Stimulated activated memory B cell treated with anti-CD40 and anti-IgM and Interleukin-4, amounts not matched to agents 10 μg/mL and 1 μg/mL and 100 μg/mL, for 72 hours (primary cell): ENCODE data around the gene ICAM5.
A peak's percentile ranks its signal among the peaks of the same experiment; 100 is the strongest.

Source experiments
- ATAC-seq: fragments of 150-1000 bp; cut with Tn5 transposase; 2 replicates; pipeline ENCODE4 v1.10.0; 2021
- H3K27ac Mint-ChIP-seq: one replicate; pipeline ENCODE4 v1.8.0; 2022; ENCODE audit warnings: mild to moderate bottlenecking, mixed read lengths
- H3K27me3 Mint-ChIP-seq: one replicate; pipeline ENCODE4 v1.8.0; 2022; ENCODE audit warnings: mixed read lengths
- H3K36me3 Mint-ChIP-seq: one replicate; pipeline ENCODE4 v1.8.0; 2022; ENCODE audit warnings: mixed read lengths
- H3K4me1 Mint-ChIP-seq: one replicate; pipeline ENCODE4 v1.8.0; 2022; ENCODE audit warnings: mixed read lengths
- H3K4me3 Mint-ChIP-seq: one replicate; pipeline ENCODE4 v1.8.0; 2022; ENCODE audit warnings: mild to moderate bottlenecking, moderate library complexity, mixed read lengths
- H3K9me3 Mint-ChIP-seq: one replicate; pipeline ENCODE4 v1.8.0; 2022; ENCODE audit warnings: mixed read lengths

Gene ICAM5

GRCh38 chr19:10293637-10294367, 4.0 kb downstream of the ICAM5 start:
- no peak overlapping the region for H3K4me3 Mint-ChIP-seq
- H3K4me1 Mint-ChIP-seq = peaks cover 53% of the 10 kb centered on the region
- no peak for ATAC-seq
- H3K9me3 Mint-ChIP-seq = peaks cover 3% of the 10 kb centered on the region
- peaks cover 66% of the 10 kb centered on the region for H3K27me3 Mint-ChIP-seq
- peak overlapping the region; percentile 6 for H3K27ac Mint-ChIP-seq
- H3K36me3 Mint-ChIP-seq = peaks cover 5% of the 10 kb centered on the region

GRCh38 chr19:10294368-10294697, 4.6 kb downstream of the ICAM5 start:
- H3K4me3 Mint-ChIP-seq = peak overlapping the region; percentile 26
- peaks cover 61% of the 10 kb centered on the region for H3K27me3 Mint-ChIP-seq
- peaks cover 5% of the 10 kb centered on the region for H3K36me3 Mint-ChIP-seq
- H3K27ac Mint-ChIP-seq = peak overlapping the region; percentile 6
- peaks cover 3% of the 10 kb centered on the region for H3K9me3 Mint-ChIP-seq
- no peak for ATAC-seq
- H3K4me1 Mint-ChIP-seq = peaks cover 48% of the 10 kb centered on the region

- H3K27ac Mint-ChIP-seq = peak overlapping the region; percentile 17
- peaks cover 54% of the 10 kb centered on the region for H3K27me3 Mint-ChIP-seq
- peak overlapping the region; percentile 71 for H3K4me3 Mint-ChIP-seq
- ATAC-seq = peak; percentile 78
- peaks cover 47% of the 10 kb centered on the region for H3K4me1 Mint-ChIP-seq
- peaks cover 5% of the 10 kb centered on the region for H3K36me3 Mint-ChIP-seq
- H3K9me3 Mint-ChIP-seq = peaks cover 3% of the 10 kb centered on the region
Observed at GRCh38 chr19:10295305-10295846, 5.6 kb downstream of the ICAM5 start.

GRCh38 chr19:10295847-10296591, 6.3 kb downstream of the ICAM5 start:
- H3K4me3 Mint-ChIP-seq = peak overlapping the region; percentile 71
- ATAC-seq = no peak
- H3K36me3 Mint-ChIP-seq = peaks cover 5% of the 10 kb centered on the region
- H3K9me3 Mint-ChIP-seq = peaks cover 3% of the 10 kb centered on the region
- peaks cover 47% of the 10 kb centered on the region for H3K27me3 Mint-ChIP-seq
- H3K27ac Mint-ChIP-seq = peak overlapping the region; percentile 17
- peaks cover 41% of the 10 kb centered on the region for H3K4me1 Mint-ChIP-seq

- H3K27me3 Mint-ChIP-seq = peaks cover 12% of the 10 kb centered on the region
- peaks cover 15% of the 10 kb centered on the region for H3K4me1 Mint-ChIP-seq
- H3K36me3 Mint-ChIP-seq = peaks cover 9% of the 10 kb centered on the region
Observed at GRCh38 chr19:10299545-10300458, 10.1 kb downstream of the ICAM5 start.

GRCh38 chr19:10305139-10305806, 15.5 kb downstream of the ICAM5 start:
- H3K9me3 Mint-ChIP-seq = no peaks in the 10 kb centered on the region
- peaks cover 24% of the 10 kb centered on the region for H3K36me3 Mint-ChIP-seq
- H3K27me3 Mint-ChIP-seq = no peaks in the 10 kb centered on the region
- H3K27ac Mint-ChIP-seq = no peak overlapping the region
- ATAC-seq = no peak
- H3K4me1 Mint-ChIP-seq = peaks cover 8% of the 10 kb centered on the region
- no peak overlapping the region for H3K4me3 Mint-ChIP-seq

More at GRCh38 chr19:10299545-10300458, 10.1 kb downstream of the ICAM5 start:
- Mint-ChIP-seq H3K9me3 (no peaks in the 10 kb centered on the region), H3K27ac (peak overlapping the region; percentile 28), H3K4me3 (no peak overlapping the region)
- peak; percentile 42 for ATAC-seq

- no peaks in the 10 kb centered on the region for H3K9me3 Mint-ChIP-seq
- H3K36me3 Mint-ChIP-seq = peaks cover 26% of the 10 kb centered on the region
- H3K4me1 Mint-ChIP-seq = peaks cover 8% of the 10 kb centered on the region
- ATAC-seq = no peak
- H3K27me3 Mint-ChIP-seq = no peaks in the 10 kb centered on the region
- H3K4me3 Mint-ChIP-seq = no peak overlapping the region
- H3K27ac Mint-ChIP-seq = no peak overlapping the region
Observed at GRCh38 chr19:10306327-10306726, 16.6 kb downstream of the ICAM5 start.

GRCh38 chr19:10309423-10309822, 19.7 kb downstream of the ICAM5 start, which contains the start of gene ZGLP1:
Gene ZGLP1, minus strand, starts transcription at chr19:10309815.
- Mint-ChIP-seq H3K36me3 (peaks cover 26% of the 10 kb centered on the region), H3K27me3 (no peaks in the 10 kb centered on the region), H3K4me1 (peaks cover 12% of the 10 kb centered on the region), H3K4me3 (no peak within 1 kb of the TSS), H3K27ac (no peak within 1 kb of the TSS), H3K9me3 (no peaks in the 10 kb centered on the region)
- ATAC-seq = no peak

- ATAC-seq = peak; percentile 88
- Mint-ChIP-seq H3K36me3 (peaks cover 37% of the 10 kb centered on the region), H3K9me3 (no peaks in the 10 kb centered on the region), H3K27me3 (no peaks in the 10 kb centered on the region), H3K4me3 (peak within 1 kb of the TSS; percentile 90), H3K27ac (peak within 1 kb of the TSS; percentile 72), H3K4me1 (peaks cover 28% of the 10 kb centered on the region)
Observed at GRCh38 chr19:10315335-10316214, 25.8 kb downstream of the ICAM5 start, which contains the start of gene FDX2. Gene FDX2, minus strand, starts transcription at chr19:10316015. Its CDS starts 19 bp downstream, at chr19:10315996.

- H3K36me3 Mint-ChIP-seq = peaks cover 37% of the 10 kb centered on the region
Observed at GRCh38 chr19:10316229-10317044, 26.7 kb downstream of the ICAM5 start.

GRCh38 chr19:10317045-10317856, 27.5 kb downstream of the ICAM5 start:
- Mint-ChIP-seq H3K9me3 (no peaks in the 10 kb centered on the region), H3K4me1 (peaks cover 28% of the 10 kb centered on the region), H3K36me3 (peaks cover 44% of the 10 kb centered on the region), H3K27me3 (no peaks in the 10 kb centered on the region), H3K4me3 (no peak overlapping the region), H3K27ac (peak overlapping the region; percentile 72)
- no peak for ATAC-seq

More at GRCh38 chr19:10316229-10317044, 26.7 kb downstream of the ICAM5 start:
- H3K27ac Mint-ChIP-seq = peak overlapping the region; percentile 72
- peaks cover 28% of the 10 kb centered on the region for H3K4me1 Mint-ChIP-seq
- H3K4me3 Mint-ChIP-seq = peak overlapping the region; percentile 90
- no peaks in the 10 kb centered on the region for H3K27me3 Mint-ChIP-seq
- H3K9me3 Mint-ChIP-seq = no peaks in the 10 kb centered on the region
- ATAC-seq = peak; percentile 9

GRCh38 chr19:10317857-10318462, 28.2 kb downstream of the ICAM5 start:
- Mint-ChIP-seq H3K27ac (no peak overlapping the region), H3K27me3 (no peaks in the 10 kb centered on the region), H3K4me3 (no peak overlapping the region), H3K36me3 (peaks cover 43% of the 10 kb centered on the region), H3K4me1 (peaks cover 28% of the 10 kb centered on the region), H3K9me3 (no peaks in the 10 kb centered on the region)
- no peak for ATAC-seq
